GM12865 (cell line): ENCODE measurements around the gene ADPGK.

Source experiments
- DNase-seq: peaks from one replicate; pipeline ENCODE4 v3.0.0; 2010; ENCODE audit warnings: low read depth
- H3K4me3 ChIP-seq: 2 replicates; pipeline ENCODE4 v1.5.1; 2011; ENCODE audit warnings: mild to moderate bottlenecking, low read depth, low read length, control low read depth
- CTCF ChIP-seq: IDR thresholded peaks from 2 replicates; pipeline ENCODE4 v1.5.1; 2011; ENCODE audit warnings: low read length, control low read depth, low read depth, inconsistent platforms; ENCODE audit not compliant: insufficient read depth; ENCODE audit errors: missing control alignments

The ADPGK gene

GRCh38 chr15:72790302-72790910 is 6.8 kb upstream of the ADPGK start:
- no peak overlapping the region for H3K4me3 ChIP-seq
- no peak for TF ChIP-seq CTCF
- no peak for DNase-seq

GRCh38 chr15:72787526-72787925 is 4.0 kb upstream of the ADPGK start:
- H3K4me3 ChIP-seq, result no peak overlapping the region
- no peak for DNase-seq
- TF ChIP-seq CTCF, result no peak

GRCh38 chr15:72786676-72787345 is 3.3 kb upstream of the ADPGK start:
- peak; percentile 49 for DNase-seq

GRCh38 chr15:72786242-72786641 is 2.7 kb upstream of the ADPGK start:
- TF ChIP-seq CTCF, result no peak
- no peak overlapping the region for H3K4me3 ChIP-seq
- DNase-seq, result no peak

More at GRCh38 chr15:72786676-72787345, 3.3 kb upstream of the ADPGK start:
- H3K4me3 ChIP-seq, result no peak overlapping the region
- TF ChIP-seq CTCF, result no peak

- no peak for TF ChIP-seq CTCF
- no peak for DNase-seq
These were observed 2.3 kb upstream of the ADPGK start for GRCh38 chr15:72785841-72786240.

GRCh38 chr15:72785432-72785831 is 1.9 kb upstream of the ADPGK start:
- TF ChIP-seq CTCF, result no peak
- H3K4me3 ChIP-seq, result no peak overlapping the region
- peak; percentile 56 for DNase-seq

More at GRCh38 chr15:72785841-72786240, 2.3 kb upstream of the ADPGK start:
- H3K4me3 ChIP-seq, result no peak overlapping the region
